CD4-positive, alpha-beta memory T cell (primary cell): ENCODE data around the gene HOXB1. TPM values are rescaled to one million over a fixed set of nuclear protein-coding genes. Genes with fewer than 3 reads are reported as not detected.

Experiments
- CTCF ChIA-PET: fragments of 350-600 bp; sonication (Branson Sonifier 250); formaldehyde crosslinking; loops from one replicate; lab custom pipeline; 2021; ENCODE audit warnings: inconsistent platforms; ENCODE audit not compliant: partially characterized antibody; lab: Charles Lee
- POLR2A ChIA-PET: fragments of 350-600 bp; sonication (Branson Sonifier 250); formaldehyde crosslinking; loops from one replicate; lab custom pipeline; 2021; ENCODE audit not compliant: partially characterized antibody; lab: Charles Lee
- DNase-seq, 5 donors: peaks; one replicate each; pipeline versions ENCODE4 v3.0.0 to v3.0.0-alpha.2; 2020 to 2022; ENCODE audit warnings: mixed read lengths in 1 of 5
- H3K27ac ChIP-seq: one replicate; pipeline ENCODE4 v1.7.0; 2013; ENCODE audit warnings: low read depth, low read length
- H3K27me3 ChIP-seq: 2 replicates; pipeline ENCODE4 v1.7.0; 2013; ENCODE audit warnings: mild to moderate bottlenecking, low read length, moderate library complexity; ENCODE audit not compliant: insufficient read depth
- H3K36me3 ChIP-seq: 2 replicates; pipeline ENCODE4 v1.7.0; 2013; ENCODE audit warnings: mild to moderate bottlenecking, low read length, moderate library complexity; ENCODE audit not compliant: insufficient read depth
- H3K4me1 ChIP-seq: 2 replicates; pipeline ENCODE4 v1.7.0; 2013; ENCODE audit warnings: mild to moderate bottlenecking, low read length, moderate library complexity; ENCODE audit not compliant: insufficient read depth
- H3K4me3 ChIP-seq, 2 donors: one replicate each; pipeline ENCODE4 v1.7.0; 2013; ENCODE audit warnings: low read length in 2 of 2, mild to moderate bottlenecking in 1 of 2
- H3K9me3 ChIP-seq, 2 donors: one replicate each; pipeline ENCODE4 v1.7.0; 2013; ENCODE audit warnings: low read length in 2 of 2, control low read depth in 1 of 2; ENCODE audit not compliant: control insufficient read depth in 1 of 2
- H3K27ac Mint-ChIP-seq, 7 donors: one replicate each; pipeline ENCODE4 v1.8.0; 2020 to 2021; ENCODE audit warnings: mixed read lengths in 7 of 7, mild to moderate bottlenecking in 6 of 7, inconsistent platforms in 3 of 7, moderate library complexity in 3 of 7
- H3K27me3 Mint-ChIP-seq, 2 donors: one replicate each; pipeline ENCODE4 v1.8.0; 2020 to 2021; ENCODE audit warnings: mixed read lengths in 2 of 2
- H3K36me3 Mint-ChIP-seq, 2 donors: one replicate each; pipeline ENCODE4 v1.8.0; 2020 to 2021; ENCODE audit warnings: mixed read lengths in 2 of 2, inconsistent platforms in 1 of 2, mild to moderate bottlenecking in 1 of 2
- H3K4me1 Mint-ChIP-seq, 4 donors: one replicate each; pipeline ENCODE4 v1.8.0; 2020 to 2021; ENCODE audit warnings: mixed read lengths in 4 of 4, mild to moderate bottlenecking in 1 of 4
- H3K4me3 Mint-ChIP-seq, 8 donors: one replicate each; pipeline ENCODE4 v1.8.0; 2020 to 2021; ENCODE audit warnings: mixed read lengths in 8 of 8, mild to moderate bottlenecking in 7 of 8, moderate library complexity in 6 of 8, inconsistent platforms in 3 of 8
- H3K9me3 Mint-ChIP-seq, 8 donors: one replicate each; pipeline ENCODE4 v1.8.0; 2020 to 2021; ENCODE audit warnings: mixed read lengths in 8 of 8, mild to moderate bottlenecking in 5 of 8, inconsistent platforms in 3 of 8, moderate library complexity in 1 of 8
- intact Hi-C: fragments of 100-400 bp; cut with micrococcal nuclease; formaldehyde crosslinking; loops from one replicate; pipeline ENCODE4 v1.15.1; 2023
- polyA plus RNA-seq, 2 donors: library from polyadenylated mRNA; unstranded; fragments of 300-500 nt; fragmentation: Illumina TruSeq; gene quantifications; one replicate each; pipeline ENCODE4 v1.2.3, GENCODE V29; 2021
- total RNA-seq, 2 experiments: library from RNA; stranded (reverse); gene quantifications; one replicate each; pipeline ENCODE4 v1.2.3, GENCODE V29; 2021

HOXB1 gene
- total and polyA plus RNA-seq, 4 experiments from 2014 or later: not detected

GRCh38 chr17:48556576-48557401 is 26.0 kb upstream of the HOXB1 start:
- no peaks in the 10 kb centered on the region for H3K36me3 ChIP-seq
- POLR2A ChIA-PET: interaction anchor here (1.8 to 3.3 kb wide), 3 partner anchors 9 to 16 kb away, joined by 6 to 16 read pairs (median 12); no protein-coding TSS in a partner anchor
- peaks cover 9 to 13% (median 10%) of the 10 kb centered on the region in 4 donors for H3K4me1 Mint-ChIP-seq
- peak overlapping the region in 1 of 7 donors; percentile 12 for H3K27ac Mint-ChIP-seq
- no peaks in the 10 kb centered on the region for H3K27me3 ChIP-seq
- H3K4me3 ChIP-seq: no peak overlapping the region
- peaks cover 6% of the 10 kb centered on the region for H3K4me1 ChIP-seq
- intact Hi-C loops: no loop called here
- peaks cover 2 to 9% of the 10 kb centered on the region in 2 donors for H3K27me3 Mint-ChIP-seq
- no peaks in the 10 kb centered on the region for H3K9me3 Mint-ChIP-seq
- no peaks in the 10 kb centered on the region for H3K36me3 Mint-ChIP-seq
- no peak overlapping the region for H3K27ac ChIP-seq
- H3K9me3 ChIP-seq: no peaks in the 10 kb centered on the region
- no peak for DNase-seq
- CTCF ChIA-PET: interaction anchor here (1.0 to 1.5 kb wide), 5 partner anchors 8 to 64 kb away, joined by 3 to 6 read pairs (median 3); no protein-coding TSS in a partner anchor
- peak overlapping the region in 1 of 8 donors; percentile 33 for H3K4me3 Mint-ChIP-seq

- POLR2A ChIA-PET: interaction anchor here (1.2 to 3.3 kb wide), 5 partner anchors 9 to 50 kb away, joined by 3 to 16 read pairs (median 12); no protein-coding TSS in a partner anchor
- Mint-ChIP-seq H3K9me3 (no peaks in the 10 kb centered on the region), H3K36me3 (no peaks in the 10 kb centered on the region), H3K4me1 (peaks cover 6 to 10% (median 10%) of the 10 kb centered on the region in 4 donors), H3K27ac (peak overlapping the region in 1 of 7 donors; percentile 12), H3K27me3 (peaks cover 2 to 9% of the 10 kb centered on the region in 2 donors), H3K4me3 (peak overlapping the region in 4 of 8 donors; percentile 33 to 78 (median 59))
- intact Hi-C loops: no loop called here
- no peak overlapping the region for H3K4me3 ChIP-seq
- no peaks in the 10 kb centered on the region for H3K36me3 ChIP-seq
- CTCF ChIA-PET: interaction anchor here (0.6 to 1.4 kb wide), 3 partner anchors 43 to 219 kb away, joined by 3 to 4 read pairs (median 3); no protein-coding TSS in a partner anchor
- no peaks in the 10 kb centered on the region for H3K4me1 ChIP-seq
- H3K27me3 ChIP-seq: no peaks in the 10 kb centered on the region
- no peaks in the 10 kb centered on the region for H3K9me3 ChIP-seq
- H3K27ac ChIP-seq: no peak overlapping the region
- DNase-seq: no peak
Observed at GRCh38 chr17:48556229-48556575, 25.4 kb upstream of the HOXB1 start.

- DNase-seq: no peak
- H3K9me3 ChIP-seq: no peaks in the 10 kb centered on the region
- H3K4me1 ChIP-seq: no peaks in the 10 kb centered on the region
- H3K27ac ChIP-seq: no peak overlapping the region
- Mint-ChIP-seq H3K27ac (peak overlapping the region in 6 of 7 donors; percentile 45 to 93 (median 56)), H3K36me3 (no peaks in the 10 kb centered on the region), H3K27me3 (peaks cover 2 to 9% of the 10 kb centered on the region in 2 donors), H3K9me3 (no peaks in the 10 kb centered on the region), H3K4me3 (peak overlapping the region; percentile 87 to 96 (median 90)), H3K4me1 (peaks cover 6 to 10% (median 10%) of the 10 kb centered on the region in 4 donors)
- no peaks in the 10 kb centered on the region for H3K27me3 ChIP-seq
- intact Hi-C loops: no loop called here
- H3K36me3 ChIP-seq: no peaks in the 10 kb centered on the region
- H3K4me3 ChIP-seq: no peak overlapping the region
- ChIA-PET POLR2A (interaction anchor here (1.2 to 3.3 kb wide), 5 partner anchors 9 to 49 kb away, joined by 3 to 16 read pairs (median 12); no protein-coding TSS in a partner anchor), CTCF (interaction anchor here (0.6 to 0.7 kb wide), 3 partner anchors 62 to 219 kb away, joined by 3 to 4 read pairs (median 3); no protein-coding TSS in a partner anchor)
Observed at GRCh38 chr17:48555258-48556228, 24.7 kb upstream of the HOXB1 start.

- POLR2A ChIA-PET: interaction anchor here (1.5 to 3.3 kb wide), 4 partner anchors 8 to 48 kb away, joined by 5 to 16 read pairs (median 12); no protein-coding TSS in a partner anchor
- no peak overlapping the region for H3K4me3 ChIP-seq
- intact Hi-C loops: no loop called here
- Mint-ChIP-seq H3K27ac (peak overlapping the region in 3 of 7 donors; percentile 37 to 66 (median 45)), H3K9me3 (no peaks in the 10 kb centered on the region), H3K4me1 (peaks cover 6 to 10% (median 10%) of the 10 kb centered on the region in 4 donors), H3K36me3 (peaks cover 0 to 4% of the 10 kb centered on the region in 2 donors), H3K4me3 (peak overlapping the region in 7 of 8 donors; percentile 87 to 96 (median 91)), H3K27me3 (peaks cover 2 to 9% of the 10 kb centered on the region in 2 donors)
- H3K4me1 ChIP-seq: no peaks in the 10 kb centered on the region
- DNase-seq: no peak
- H3K36me3 ChIP-seq: no peaks in the 10 kb centered on the region
- CTCF ChIA-PET: no interaction called here
- H3K27ac ChIP-seq: no peak overlapping the region
- no peaks in the 10 kb centered on the region for H3K9me3 ChIP-seq
- H3K27me3 ChIP-seq: no peaks in the 10 kb centered on the region
Observed at GRCh38 chr17:48554412-48555257, 23.8 kb upstream of the HOXB1 start.

GRCh38 chr17:48553826-48554225 is 23.0 kb upstream of the HOXB1 start:
- H3K4me1 ChIP-seq: peaks cover 4% of the 10 kb centered on the region
- Mint-ChIP-seq H3K9me3 (no peaks in the 10 kb centered on the region), H3K27me3 (peaks cover 2 to 9% of the 10 kb centered on the region in 2 donors), H3K4me1 (peaks cover 7 to 14% (median 10%) of the 10 kb centered on the region in 4 donors), H3K36me3 (peaks cover 0 to 4% of the 10 kb centered on the region in 2 donors), H3K4me3 (no peak overlapping the region), H3K27ac (peak overlapping the region in 2 of 7 donors; percentile 45 to 50)
- H3K27me3 ChIP-seq: no peaks in the 10 kb centered on the region
- intact Hi-C loops: no loop called here
- no peak overlapping the region for H3K4me3 ChIP-seq
- POLR2A ChIA-PET: no interaction called here
- no peak for DNase-seq
- CTCF ChIA-PET: no interaction called here
- no peak overlapping the region for H3K27ac ChIP-seq
- H3K36me3 ChIP-seq: no peaks in the 10 kb centered on the region
- no peaks in the 10 kb centered on the region for H3K9me3 ChIP-seq

- H3K27me3 ChIP-seq: no peaks in the 10 kb centered on the region
- H3K9me3 ChIP-seq: no peaks in the 10 kb centered on the region
- no peak for DNase-seq
- no peak overlapping the region for H3K27ac ChIP-seq
- no peaks in the 10 kb centered on the region for H3K36me3 ChIP-seq
- peaks cover 7 to 17% (median 14%) of the 10 kb centered on the region in 4 donors for H3K4me1 Mint-ChIP-seq
- intact Hi-C loops: no loop called here
- peaks cover 0 to 4% of the 10 kb centered on the region in 2 donors for H3K36me3 Mint-ChIP-seq
- CTCF ChIA-PET: no interaction called here
- no peaks in the 10 kb centered on the region for H3K9me3 Mint-ChIP-seq
- peaks cover 8% of the 10 kb centered on the region for H3K4me1 ChIP-seq
- no peak overlapping the region for H3K4me3 Mint-ChIP-seq
- H3K27ac Mint-ChIP-seq: peak overlapping the region in 1 of 7 donors; percentile 20
- POLR2A ChIA-PET: no interaction called here
- H3K27me3 Mint-ChIP-seq: peaks cover 2 to 9% of the 10 kb centered on the region in 2 donors
- H3K4me3 ChIP-seq: no peak overlapping the region
Observed at GRCh38 chr17:48553190-48553547, 22.4 kb upstream of the HOXB1 start.
